IMR-90 (cell line): ENCODE results near the gene CCDC77. TPM values are rescaled to one million over a fixed set of nuclear protein-coding genes. Genes with fewer than 3 reads are reported as not detected.
A peak's percentile ranks its signal among the peaks of the same experiment; 100 is the strongest.
"Not testable (repeated sequence)": the region's sequence is repeated elsewhere in the genome, so short reads cannot be mapped to it uniquely, and the experiment has no call there.

ENCODE experiments used
- ATAC-seq: fragments of 200-7000 bp; cut with Tn5 transposase; 2 replicates; pipeline ENCODE4 v1.9.1; 2020; ENCODE audit warnings: low read depth, mild to moderate bottlenecking, moderate library complexity
- BruUV-seq: library from RNA; stranded (reverse); fragments of 400-500 nt; replicated peaks from 2 replicates; lab custom pipeline; 2021; lab: Mats Ljungman, UMichigan
- CTCF ChIA-PET: fragments of 300-600 bp; formaldehyde crosslinking; extraction: SDS; loops from one replicate; lab custom pipeline; 2021; ENCODE audit warnings: antibody characterized with exemption; lab: Yijun Ruan, JAX
- POLR2A ChIA-PET: fragments of 300-600 bp; sonication (Branson Sonifier 250); formaldehyde crosslinking; loops from one replicate; lab custom pipeline; 2022; ENCODE audit warnings: antibody characterized with exemption; ENCODE audit not compliant: unreplicated experiment; lab: Charles Lee
- DNase-seq: peaks from one replicate; pipeline ENCODE4 v3.0.0; 2013
- H2AFZ ChIP-seq: replicated peaks from 2 replicates; pipeline ENCODE3; 2013; ENCODE audit warnings: low read length, mild to moderate bottlenecking; ENCODE audit not compliant: poor library complexity
- H2AK5ac ChIP-seq: 2 replicates; pipeline ENCODE4 v1.6.1; 2013; ENCODE audit warnings: low read depth, low read length, inconsistent platforms
- H2AK9ac ChIP-seq: replicated peaks from 2 replicates; pipeline ENCODE3; 2013; ENCODE audit warnings: mild to moderate bottlenecking, low read depth, low read length, moderate library complexity; ENCODE audit not compliant: poor library complexity
- H2BK120ac ChIP-seq: 2 replicates; pipeline ENCODE4 v1.6.1; 2013; ENCODE audit warnings: low read depth, low read length, inconsistent platforms
- H2BK15ac ChIP-seq: 3 replicates; pipeline ENCODE4 v1.6.1; 2013; ENCODE audit warnings: low read depth, low read length, inconsistent platforms
- H2BK20ac ChIP-seq: 2 replicates; pipeline ENCODE4 v1.6.1; 2013; ENCODE audit warnings: low read depth, mild to moderate bottlenecking, inconsistent platforms, low read length, moderate library complexity
- H2BK5ac ChIP-seq: 2 replicates; pipeline ENCODE4 v1.6.1; 2013; ENCODE audit warnings: mild to moderate bottlenecking, low read depth, low read length, inconsistent platforms; ENCODE audit not compliant: poor library complexity, severe bottlenecking
- H3K14ac ChIP-seq: replicated peaks from 2 replicates; pipeline ENCODE4 v1.6.1; 2013; ENCODE audit warnings: low read depth, low read length, inconsistent platforms
- H3K18ac ChIP-seq: 2 replicates; pipeline ENCODE4 v1.6.1; 2013; ENCODE audit warnings: low read depth, low read length, control low read depth
- H3K23ac ChIP-seq: 2 replicates; pipeline ENCODE4 v1.6.1; 2013; ENCODE audit warnings: low read depth, low read length, inconsistent platforms
- H3K27ac ChIP-seq: 2 replicates; pipeline ENCODE4 v1.5.1; 2013; ENCODE audit warnings: mild to moderate bottlenecking, control low read depth, low read length; ENCODE audit not compliant: insufficient read depth
- H3K27me3 ChIP-seq: 2 replicates; pipeline ENCODE4 v1.6.1; 2013; ENCODE audit warnings: low read length; ENCODE audit not compliant: control insufficient read depth, insufficient read depth
- H3K36me3 ChIP-seq: 2 replicates; pipeline ENCODE4 v1.6.1; 2013; ENCODE audit warnings: low read length, mixed read lengths; ENCODE audit not compliant: control insufficient read depth, insufficient read depth
- H3K4ac ChIP-seq: 2 replicates; pipeline ENCODE4 v1.6.1; 2013; ENCODE audit warnings: low read depth, low read length, inconsistent platforms
- H3K4me1 ChIP-seq: 2 replicates; pipeline ENCODE4 v1.6.1; 2013; ENCODE audit warnings: low read length, mixed read lengths; ENCODE audit not compliant: control insufficient read depth, insufficient read depth
- H3K4me2 ChIP-seq: 2 replicates; pipeline ENCODE4 v1.6.1; 2013; ENCODE audit warnings: low read depth, mild to moderate bottlenecking, control low read depth, low read length, moderate library complexity
- H3K4me3 ChIP-seq: 2 replicates; pipeline ENCODE4 v1.5.1; 2013; ENCODE audit warnings: low read depth, mild to moderate bottlenecking, control low read depth, low read length, moderate library complexity; ENCODE audit not compliant: insufficient read depth
- H3K56ac ChIP-seq: 2 replicates; pipeline ENCODE4 v1.6.1; 2013; ENCODE audit warnings: low read length, inconsistent platforms; ENCODE audit not compliant: insufficient read depth; ENCODE audit errors: extremely low read depth
- H3K79me1 ChIP-seq, 2 experiments: 2 replicates each; pipeline ENCODE4 v1.6.1; 2013; ENCODE audit warnings: low read length in 2 of 2, inconsistent platforms in 1 of 2, low read depth in 1 of 2
- H3K9ac ChIP-seq: 2 replicates; pipeline ENCODE4 v1.6.1; 2013; ENCODE audit warnings: low read depth, low read length, control low read depth
- H3K9me1 ChIP-seq: 2 replicates; pipeline ENCODE4 v1.6.1; 2013; ENCODE audit warnings: low read length, inconsistent platforms; ENCODE audit not compliant: insufficient read depth
- H3K9me3 ChIP-seq: 2 replicates; pipeline ENCODE4 v1.6.1; 2013; ENCODE audit warnings: low read length; ENCODE audit not compliant: control insufficient read depth, insufficient read depth
- H4K20me1 ChIP-seq: 2 replicates; pipeline ENCODE4 v1.6.1; 2013; ENCODE audit warnings: low read length, inconsistent platforms; ENCODE audit not compliant: insufficient read depth
- H4K5ac ChIP-seq: 2 replicates; pipeline ENCODE4 v1.6.1; 2013; ENCODE audit warnings: mild to moderate bottlenecking, low read depth, low read length, control low read depth
- H4K8ac ChIP-seq, 2 experiments: 2 replicates each; pipeline ENCODE4 v1.6.1; 2013; ENCODE audit warnings: low read depth in 2 of 2, low read length in 2 of 2, control low read depth in 1 of 2, inconsistent platforms in 1 of 2
- H4K91ac ChIP-seq: 2 replicates; pipeline ENCODE4 v1.6.1; 2013; ENCODE audit warnings: low read depth, low read length, inconsistent platforms; ENCODE audit not compliant: insufficient read depth
- MAFK ChIP-seq: IDR thresholded peaks from 2 replicates; pipeline ENCODE4 v1.6.1; 2012; ENCODE audit warnings: low read depth, low read length, improper control_type of control experiment
- WGBS, 2 experiments: methylation state at CpG; one replicate each; pipeline versions ENCODE4 v1.1.5 to v1.1.7; 2013; ENCODE audit warnings: missing lambda C conversion rate in 2 of 2; ENCODE audit not compliant: insufficient read length in 1 of 2; ENCODE audit errors: extremely low coverage in 2 of 2; 5-methylcytosine and 5-hydroxymethylcytosine counted together
- dilution Hi-C: fragments of 300-500 bp; cut with HindIII; formaldehyde crosslinking; loops from one replicate; pipeline ENCODE4 v1.14.3; 2018; ENCODE audit warnings: low sequenced_read_pairs; ENCODE audit not compliant: unreplicated experiment
- in situ Hi-C: fragments of 300-500 bp; cut with MboI; formaldehyde crosslinking; loops from 3 replicates; pipeline ENCODE4 v1.14.3; 2019; ENCODE audit warnings: low sequenced_read_pairs, inconsistent platforms, mixed read lengths
- intact Hi-C: fragments of 100-400 bp; cut with micrococcal nuclease; formaldehyde crosslinking; loops from 2 replicates; pipeline ENCODE4 v1.10.0; 2022
- polyA plus RNA-seq, 3 experiments: library from polyadenylated mRNA; depleted of rRNA; stranded (reverse); fragments of >200 nt; gene quantifications; 2 replicates each; pipeline ENCODE4 v1.2.3, GENCODE V29; 2012; ENCODE audit warnings: low replicate concordance in 1 of 3
- total RNA-seq: library from RNA; depleted of rRNA; stranded (reverse); fragments of >200 nt; gene quantifications from 2 replicates; pipeline ENCODE4 v1.2.3, GENCODE V29; 2012
- TF ChIP-seq, protein P1 (sequence below): fragments of 150-350 bp; IDR thresholded peaks from 2 replicates; pipeline ENCODE4 v1.6.1; 2016; ENCODE audit warnings: low read depth, mild to moderate bottlenecking, low read length, moderate library complexity, borderline replicate concordance

Gene CCDC77
- total and polyA plus RNA-seq, 2 of the 4 experiments (the other 2 are of a cell fraction) = 6.6 to 7.2 TPM

- H3K14ac ChIP-seq = no peak overlapping the region
- WGBS, 2 experiments = no CpG with 5 or more reads among the region's 1 CpG
- ChIA-PET POLR2A (no interaction called here), CTCF (no interaction called here)
- no peak overlapping the region for H3K4ac ChIP-seq
- H3K4me1 ChIP-seq = no peaks in the 10 kb centered on the region
- H2AK5ac ChIP-seq = no peak overlapping the region
- H3K36me3 ChIP-seq = peaks cover 33% of the 10 kb centered on the region
- H2BK5ac ChIP-seq = no peak overlapping the region
- peaks cover 2 to 15% of the 10 kb centered on the region in 2 experiments; a peak in 3 of 4 replicates for H3K79me1 ChIP-seq
- H3K18ac ChIP-seq = no peak overlapping the region
- ATAC-seq = no peak
- H3K27me3 ChIP-seq = no peaks in the 10 kb centered on the region
- H3K9me1 ChIP-seq = no peaks in the 10 kb centered on the region
- DNase-seq = no peak
- H4K20me1 ChIP-seq = no peaks in the 10 kb centered on the region; the same call in 1 of the 2 replicates
- peak; percentile 70 for TF ChIP-seq MAFK
- TF ChIP-seq, protein P1, sequence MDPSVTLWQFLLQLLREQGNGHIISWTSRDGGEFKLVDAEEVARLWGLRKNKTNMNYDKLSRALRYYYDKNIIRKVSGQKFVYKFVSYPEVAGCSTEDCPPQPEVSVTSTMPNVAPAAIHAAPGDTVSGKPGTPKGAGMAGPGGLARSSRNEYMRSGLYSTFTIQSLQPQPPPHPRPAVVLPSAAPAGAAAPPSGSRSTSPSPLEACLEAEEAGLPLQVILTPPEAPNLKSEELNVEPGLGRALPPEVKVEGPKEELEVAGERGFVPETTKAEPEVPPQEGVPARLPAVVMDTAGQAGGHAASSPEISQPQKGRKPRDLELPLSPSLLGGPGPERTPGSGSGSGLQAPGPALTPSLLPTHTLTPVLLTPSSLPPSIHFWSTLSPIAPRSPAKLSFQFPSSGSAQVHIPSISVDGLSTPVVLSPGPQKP = no peak
- no peak overlapping the region for H4K91ac ChIP-seq
- no peak overlapping the region for H2AK9ac ChIP-seq
- no peak overlapping the region for H2BK120ac ChIP-seq
- H3K9me3 ChIP-seq = peaks cover 6% of the 10 kb centered on the region
- dilution Hi-C loops = no loop called here
- no peak overlapping the region for H2BK15ac ChIP-seq
- no peak overlapping the region for H4K8ac ChIP-seq
- no peak overlapping the region for H3K56ac ChIP-seq
- intact Hi-C loops = loop anchor here (2.0 kb wide), 1 partner anchor 43 kb away; no protein-coding TSS in a partner anchor
- no peak overlapping the region for H3K4me2 ChIP-seq
- no peak overlapping the region for H4K5ac ChIP-seq
- H2AFZ ChIP-seq = no peak overlapping the region
- no peak overlapping the region for H2BK20ac ChIP-seq
- BruUV-seq = no TSS peak
- in situ Hi-C loops = no loop called here
- no peak overlapping the region for H3K27ac ChIP-seq
- H3K23ac ChIP-seq = no peak overlapping the region
- H3K4me3 ChIP-seq = no peak overlapping the region
- no peak overlapping the region for H3K9ac ChIP-seq
Observed at GRCh38 chr12:367972-368371, 33.5 kb upstream of the CCDC77 start.

- H3K36me3 ChIP-seq = peaks cover 26% of the 10 kb centered on the region
- dilution Hi-C loops, H3K4me1 ChIP-seq, H3K9me3 ChIP-seq, H3K14ac ChIP-seq, H4K8ac ChIP-seq, H4K5ac ChIP-seq, H4K91ac ChIP-seq, H2BK15ac ChIP-seq, H2BK20ac ChIP-seq, H3K9ac ChIP-seq, POLR2A ChIA-PET, CTCF ChIA-PET, DNase-seq, H3K4me2 ChIP-seq, H3K27me3 ChIP-seq, H2BK5ac ChIP-seq, H2BK120ac ChIP-seq, H3K18ac ChIP-seq, H3K27ac ChIP-seq, H3K9me1 ChIP-seq, intact Hi-C loops, H3K56ac ChIP-seq, BruUV-seq, H2AFZ ChIP-seq, H3K4ac ChIP-seq, in situ Hi-C loops, H3K79me1 ChIP-seq, H3K23ac ChIP-seq, H3K4me3 ChIP-seq, H2AK5ac ChIP-seq, H2AK9ac ChIP-seq, ATAC-seq, H4K20me1 ChIP-seq: not testable (repeated sequence)
- WGBS, 2 experiments = no CpG with 5 or more reads among the region's 5 CpGs
Observed at GRCh38 chr12:370739-371485, 30.5 kb upstream of the CCDC77 start.
